HepG2 (cell line): ENCODE data around the gene FAM20A. TPM values are rescaled to one million over a fixed set of nuclear protein-coding genes. Genes with fewer than 3 reads are reported as not detected.
A peak's percentile ranks its signal among the peaks of the same experiment; 100 is the strongest.

Experiments
- CEBPG ChIP-seq: IDR thresholded peaks from 2 replicates; pipeline ENCODE4 v1.6.1; 2016
- FOXO1 ChIP-seq: sonication (generic); formaldehyde crosslinking; IDR thresholded peaks from 2 replicates; pipeline ENCODE4 v1.4.0; 2020; ENCODE audit warnings: missing genetic modification reagents
- IKZF1 ChIP-seq: fragments of 450-650 bp; IDR thresholded peaks from 2 replicates; pipeline ENCODE4 v1.7.1; 2016
- KAT8 ChIP-seq: IDR thresholded peaks from 2 replicates; pipeline ENCODE4 v1.6.1; 2016; ENCODE audit warnings: missing genetic modification reagents, missing compliant biosample characterization
- MED8 ChIP-seq: sonication (generic); formaldehyde crosslinking; IDR thresholded peaks from 2 replicates; pipeline ENCODE4 v1.8.1; 2023; ENCODE audit warnings: mild to moderate bottlenecking, missing genetic modification reagents; ENCODE audit not compliant: insufficient replicate concordance
- NAIF1 ChIP-seq: sonication (generic); formaldehyde crosslinking; IDR thresholded peaks from 2 replicates; pipeline ENCODE4 v1.5.0; 2020; ENCODE audit warnings: mild to moderate bottlenecking, missing genetic modification reagents, borderline replicate concordance
- NCOR1 ChIP-seq: fragments of 200-600 bp; sonication (generic); IDR thresholded peaks from 2 replicates; pipeline ENCODE4 v1.7.0; 2017; ENCODE audit warnings: antibody characterized with exemption, low read length, borderline replicate concordance
- NFE2 ChIP-seq: sonication (generic); formaldehyde crosslinking; IDR thresholded peaks from 2 replicates; pipeline ENCODE4 v1.4.0; 2020; ENCODE audit warnings: missing genetic modification reagents
- ONECUT2 ChIP-seq: sonication (generic); formaldehyde crosslinking; IDR thresholded peaks from 2 replicates; pipeline ENCODE4 v1.4.0; 2020; ENCODE audit warnings: missing genetic modification reagents
- PRMT3 ChIP-seq: sonication (generic); formaldehyde crosslinking; IDR thresholded peaks from 2 replicates; pipeline ENCODE4 v1.8.1; 2022; ENCODE audit warnings: low read depth, mild to moderate bottlenecking, moderate library complexity, missing genetic modification reagents, borderline replicate concordance
- PRPF4 ChIP-seq: fragments of 200-400 bp; formaldehyde crosslinking; IDR thresholded peaks from 2 replicates; pipeline ENCODE4 v1.6.1; 2016; ENCODE audit warnings: low read length, low read depth; ENCODE audit not compliant: poor library complexity, severe bottlenecking
- RAD51 ChIP-seq: fragments of 450-650 bp; IDR thresholded peaks from 2 replicates; pipeline ENCODE4 v1.6.1; 2016; ENCODE audit warnings: borderline replicate concordance
- SMAD3 ChIP-seq: sonication (generic); formaldehyde crosslinking; IDR thresholded peaks from 2 replicates; pipeline ENCODE4 v1.4.0; 2020; ENCODE audit warnings: missing genetic modification reagents
- ZFP1 ChIP-seq: IDR thresholded peaks from 2 replicates; pipeline ENCODE4 v1.6.1; 2016
- ZNF256 ChIP-seq: sonication (generic); formaldehyde crosslinking; conservative IDR thresholded peaks from 2 replicates; pipeline ENCODE4 v1.4.0; 2020; ENCODE audit warnings: missing genetic modification reagents
- ZNF263 ChIP-seq: sonication (generic); formaldehyde crosslinking; IDR thresholded peaks from 2 replicates; pipeline ENCODE4 v1.4.0; 2020; ENCODE audit warnings: missing genetic modification reagents
- ZNF598 ChIP-seq: sonication (generic); formaldehyde crosslinking; IDR thresholded peaks from 2 replicates; pipeline ENCODE4 v1.5.1; 2020; ENCODE audit warnings: mild to moderate bottlenecking, missing genetic modification reagents, borderline replicate concordance
- ZNF703 ChIP-seq: sonication (generic); formaldehyde crosslinking; IDR thresholded peaks from 2 replicates; pipeline ENCODE4 v1.5.1; 2020; ENCODE audit warnings: missing genetic modification reagents, mild to moderate bottlenecking, moderate library complexity, borderline replicate concordance
- ZNF713 ChIP-seq: sonication (generic); formaldehyde crosslinking; IDR thresholded peaks from 2 replicates; pipeline ENCODE4 v1.4.0; 2020; ENCODE audit warnings: mild to moderate bottlenecking, missing genetic modification reagents
- ZSCAN29 ChIP-seq: sonication (generic); formaldehyde crosslinking; conservative IDR thresholded peaks from 2 replicates; pipeline ENCODE4 v1.4.0; 2020; ENCODE audit warnings: mild to moderate bottlenecking, missing genetic modification reagents
- polyA plus RNA-seq, 8 experiments: library from polyadenylated mRNA; depleted of rRNA in 3 of 8; stranded (reverse) in 7 of 8; unstranded in 1 of 8; fragments of >200 nt; fragmentation: Illumina TruSeq in 4 of 8; extraction: Trizol in 4 of 8; gene quantifications; 2 replicates each; pipeline versions ENCODE4 v1.2.1 to v1.2.3, GENCODE V29; 2011 to 2016; ENCODE audit warnings: low read depth in 4 of 8, missing spikeins in 1 of 8, mixed read lengths in 1 of 8; ENCODE audit not compliant: insufficient read depth in 1 of 8
- total RNA-seq, 5 experiments: library from RNA; depleted of rRNA; stranded (reverse); fragments of >200 nt; fragmentation: Illumina TruSeq; extraction: Trizol; gene quantifications; 2 replicates each; pipeline ENCODE4 v1.2.3, GENCODE V29; 2016; ENCODE audit warnings: low read depth in 1 of 5
- TF ChIP-seq, protein P1 (sequence below), 2 experiments: sonication (generic) in 1 of 2; formaldehyde crosslinking in 1 of 2; IDR thresholded peaks; 2 replicates each; pipeline versions ENCODE4 v1.4.0 to v1.6.1; 2016 to 2020; ENCODE audit warnings: borderline replicate concordance in 1 of 2, low read depth in 1 of 2, mild to moderate bottlenecking in 1 of 2, missing genetic modification reagents in 1 of 2
- TF ChIP-seq, protein P2 (sequence below): sonication (generic); formaldehyde crosslinking; IDR thresholded peaks from 2 replicates; pipeline ENCODE4 v1.4.0; 2020; ENCODE audit warnings: missing genetic modification reagents, borderline replicate concordance
- TF ChIP-seq, protein P3 (sequence below): sonication (generic); formaldehyde crosslinking; IDR thresholded peaks from 2 replicates; pipeline ENCODE4 v1.9.0; 2021; ENCODE audit warnings: missing genetic modification reagents, mild to moderate bottlenecking, borderline replicate concordance
- TF ChIP-seq, protein P4 (sequence below): sonication (generic); formaldehyde crosslinking; conservative IDR thresholded peaks from 2 replicates; pipeline ENCODE4 v1.8.0; 2022; ENCODE audit warnings: low read depth, missing genetic modification reagents

The FAM20A gene
- total and polyA plus RNA-seq, 2 of the 13 experiments (the other 11 are each of a cell fraction or from before 2014, with no cell fraction given), result 9.3 to 20.7 TPM

DNA sequence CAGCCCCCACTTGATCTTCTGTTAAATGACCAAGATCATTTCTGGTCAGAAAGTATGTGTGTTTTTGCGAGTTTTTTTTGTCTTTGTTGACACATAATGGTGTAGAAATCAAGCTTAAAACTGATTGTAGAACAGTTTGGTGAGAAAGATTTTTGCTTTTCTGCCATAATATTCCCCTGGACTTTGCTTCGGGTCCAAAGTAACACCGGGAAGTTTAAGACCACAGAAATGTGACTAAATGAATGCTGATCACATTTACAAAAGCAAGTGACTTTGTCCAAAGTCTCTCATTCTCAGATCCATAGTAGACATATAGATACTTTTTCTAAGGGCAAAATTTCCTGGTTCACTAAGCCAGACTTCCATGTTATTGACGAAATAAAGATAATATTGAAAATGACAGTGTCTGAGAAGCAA, 2.6 kb downstream of the FAM20A start (continued):
- TF ChIP-seq, protein P1, sequence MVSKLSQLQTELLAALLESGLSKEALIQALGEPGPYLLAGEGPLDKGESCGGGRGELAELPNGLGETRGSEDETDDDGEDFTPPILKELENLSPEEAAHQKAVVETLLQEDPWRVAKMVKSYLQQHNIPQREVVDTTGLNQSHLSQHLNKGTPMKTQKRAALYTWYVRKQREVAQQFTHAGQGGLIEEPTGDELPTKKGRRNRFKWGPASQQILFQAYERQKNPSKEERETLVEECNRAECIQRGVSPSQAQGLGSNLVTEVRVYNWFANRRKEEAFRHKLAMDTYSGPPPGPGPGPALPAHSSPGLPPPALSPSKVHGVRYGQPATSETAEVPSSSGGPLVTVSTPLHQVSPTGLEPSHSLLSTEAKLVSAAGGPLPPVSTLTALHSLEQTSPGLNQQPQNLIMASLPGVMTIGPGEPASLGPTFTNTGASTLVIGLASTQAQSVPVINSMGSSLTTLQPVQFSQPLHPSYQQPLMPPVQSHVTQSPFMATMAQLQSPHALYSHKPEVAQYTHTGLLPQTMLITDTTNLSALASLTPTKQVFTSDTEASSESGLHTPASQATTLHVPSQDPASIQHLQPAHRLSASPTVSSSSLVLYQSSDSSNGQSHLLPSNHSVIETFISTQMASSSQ (IDR thresholded peaks at IDR 0.05; ENCODE audit: low read depth), result 0 out of 2 replicates have a peak, but pooled peaks have one; percentile 21
- TF ChIP-seq, protein P1 (CRISPR knock-in tag; IDR thresholded peaks at IDR 0.05; ENCODE audit: borderline replicate concordance), result no peak
- no peak for TF ChIP-seq FOXO1
- TF ChIP-seq ZNF713 (CRISPR knock-in tag), result no peak
- peak; percentile 20; the same call in 1 of the 2 replicates for TF ChIP-seq CEBPG (CRISPR knock-in tag)
- no peak for TF ChIP-seq ZNF256 (CRISPR knock-in tag)
- TF ChIP-seq ZNF598 (CRISPR knock-in tag), result no peak
- TF ChIP-seq ZNF263 (CRISPR knock-in tag), result no peak
- no peak for TF ChIP-seq PRPF4
- TF ChIP-seq RAD51, result no peak
- TF ChIP-seq MED8, result no peak
- TF ChIP-seq, protein P2, sequence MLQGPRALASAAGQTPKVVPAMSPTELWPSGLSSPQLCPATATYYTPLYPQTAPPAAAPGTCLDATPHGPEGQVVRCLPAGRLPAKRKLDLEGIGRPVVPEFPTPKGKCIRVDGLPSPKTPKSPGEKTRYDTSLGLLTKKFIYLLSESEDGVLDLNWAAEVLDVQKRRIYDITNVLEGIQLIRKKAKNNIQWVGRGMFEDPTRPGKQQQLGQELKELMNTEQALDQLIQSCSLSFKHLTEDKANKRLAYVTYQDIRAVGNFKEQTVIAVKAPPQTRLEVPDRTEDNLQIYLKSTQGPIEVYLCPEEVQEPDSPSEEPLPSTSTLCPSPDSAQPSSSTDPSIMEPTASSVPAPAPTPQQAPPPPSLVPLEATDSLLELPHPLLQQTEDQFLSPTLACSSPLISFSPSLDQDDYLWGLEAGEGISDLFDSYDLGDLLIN (CRISPR knock-in tag), result no peak
- TF ChIP-seq, protein P3, sequence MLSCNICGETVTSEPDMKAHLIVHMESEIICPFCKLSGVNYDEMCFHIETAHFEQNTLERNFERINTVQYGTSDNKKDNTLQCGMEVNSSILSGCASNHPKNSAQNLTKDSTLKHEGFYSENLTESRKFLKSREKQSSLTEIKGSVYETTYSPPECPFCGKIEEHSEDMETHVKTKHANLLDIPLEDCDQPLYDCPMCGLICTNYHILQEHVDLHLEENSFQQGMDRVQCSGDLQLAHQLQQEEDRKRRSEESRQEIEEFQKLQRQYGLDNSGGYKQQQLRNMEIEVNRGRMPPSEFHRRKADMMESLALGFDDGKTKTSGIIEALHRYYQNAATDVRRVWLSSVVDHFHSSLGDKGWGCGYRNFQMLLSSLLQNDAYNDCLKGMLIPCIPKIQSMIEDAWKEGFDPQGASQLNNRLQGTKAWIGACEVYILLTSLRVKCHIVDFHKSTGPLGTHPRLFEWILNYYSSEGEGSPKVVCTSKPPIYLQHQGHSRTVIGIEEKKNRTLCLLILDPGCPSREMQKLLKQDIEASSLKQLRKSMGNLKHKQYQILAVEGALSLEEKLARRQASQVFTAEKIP (CRISPR knock-in tag), result no peak
- TF ChIP-seq NCOR1, result peak; percentile 99
- no peak for TF ChIP-seq ZFP1 (CRISPR knock-in tag)
- no peak for TF ChIP-seq ONECUT2 (CRISPR knock-in tag)
- TF ChIP-seq ZNF703, result no peak
- TF ChIP-seq IKZF1, result no peak
- TF ChIP-seq NAIF1 (CRISPR knock-in tag), result no peak
- TF ChIP-seq, protein P4, sequence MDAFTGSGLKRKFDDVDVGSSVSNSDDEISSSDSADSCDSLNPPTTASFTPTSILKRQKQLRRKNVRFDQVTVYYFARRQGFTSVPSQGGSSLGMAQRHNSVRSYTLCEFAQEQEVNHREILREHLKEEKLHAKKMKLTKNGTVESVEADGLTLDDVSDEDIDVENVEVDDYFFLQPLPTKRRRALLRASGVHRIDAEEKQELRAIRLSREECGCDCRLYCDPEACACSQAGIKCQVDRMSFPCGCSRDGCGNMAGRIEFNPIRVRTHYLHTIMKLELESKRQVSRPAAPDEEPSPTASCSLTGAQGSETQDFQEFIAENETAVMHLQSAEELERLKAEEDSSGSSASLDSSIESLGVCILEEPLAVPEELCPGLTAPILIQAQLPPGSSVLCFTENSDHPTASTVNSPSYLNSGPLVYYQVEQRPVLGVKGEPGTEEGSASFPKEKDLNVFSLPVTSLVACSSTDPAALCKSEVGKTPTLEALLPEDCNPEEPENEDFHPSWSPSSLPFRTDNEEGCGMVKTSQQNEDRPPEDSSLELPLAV (CRISPR knock-in tag), result no peak
- TF ChIP-seq KAT8 (CRISPR knock-in tag), result 0 out of 2 replicates have a peak, but pooled peaks have one; percentile 32
- peak; percentile 81; the same call in 1 of the 2 replicates for TF ChIP-seq ZSCAN29
- no peak for TF ChIP-seq NFE2 (CRISPR knock-in tag)
- TF ChIP-seq PRMT3, result no peak
- no peak for TF ChIP-seq SMAD3
